HepG2 (cell line): ENCODE results near the gene PLXNA3. TPM values are rescaled to one million over a fixed set of nuclear protein-coding genes. Genes with fewer than 3 reads are reported as not detected.

Experiments
- ATAC-seq: fragments of 200-7000 bp; cut with Tn5 transposase; 3 replicates; pipeline ENCODE4 v1.9.1; 2020; ENCODE audit warnings: mild to moderate bottlenecking, moderate library complexity
- BruUV-seq: library from RNA; stranded (reverse); fragments of 400-500 nt; replicated peaks from 2 replicates; lab custom pipeline; 2021; lab: Mats Ljungman, UMichigan
- CTCF ChIA-PET: fragments of 300-600 bp; formaldehyde crosslinking; extraction: SDS; loops from one replicate; lab custom pipeline; 2021; ENCODE audit warnings: low total read pairs, inconsistent platforms, low intra/inter-chr PET ratio; lab: Yijun Ruan, JAX
- POLR2A ChIA-PET: fragments of 350-600 bp; sonication (Branson Sonifier 250); formaldehyde crosslinking; loops from one replicate; lab custom pipeline; 2020; ENCODE audit warnings: antibody characterized with exemption, inconsistent platforms; lab: Yijun Ruan, JAX
- DNase-seq: peaks from one replicate; pipeline ENCODE4 v3.0.0-alpha.2; 2015; ENCODE audit warnings: low spot score
- FAIRE-seq: peaks from 3 replicates; lab custom pipeline; 2011; peaks lifted over from hg19 to GRCh38; lab: Jason Lieb, UNC
- H2AFZ ChIP-seq: one replicate; pipeline ENCODE4 v1.6.1; 2011; ENCODE audit warnings: low read length, inconsistent platforms
- H3K27ac ChIP-seq: fragments of 300-600 bp; 3 replicates; pipeline ENCODE4 v1.8.0; 2011; ENCODE audit warnings: mixed run types, mild to moderate bottlenecking, mixed read lengths, low read length, inconsistent platforms; ENCODE audit not compliant: insufficient read depth; ENCODE audit errors: extremely low read length
- H3K27me3 ChIP-seq, 2 experiments: fragments of 200-600 bp in 1 of 2; 2 replicates in 1 of 2; 3 replicates in 1 of 2; pipeline versions ENCODE4 v1.6.0 to v1.8.0; 2011; ENCODE audit warnings: low read length in 2 of 2, mild to moderate bottlenecking in 2 of 2, moderate library complexity in 2 of 2, inconsistent platforms in 1 of 2; ENCODE audit not compliant: insufficient read depth in 2 of 2, control insufficient read depth in 1 of 2
- H3K36me3 ChIP-seq, 2 experiments: fragments of 200-600 bp in 1 of 2; replicated peaks in 1 of 2; 2 replicates in 1 of 2; 3 replicates in 1 of 2; pipeline versions ENCODE4 v1.5.1 to v1.8.0; 2011; ENCODE audit warnings: low read length in 2 of 2, inconsistent platforms in 1 of 2; ENCODE audit not compliant: insufficient read depth in 2 of 2, control insufficient read depth in 1 of 2
- H3K4me1 ChIP-seq: 2 replicates; pipeline ENCODE4 v1.5.1; 2012; ENCODE audit warnings: low read length, inconsistent platforms; ENCODE audit not compliant: insufficient read depth
- H3K4me2 ChIP-seq: 2 replicates; pipeline ENCODE4 v1.6.0; 2011; ENCODE audit warnings: low read depth, low read length, inconsistent platforms
- H3K4me3 ChIP-seq, 3 experiments: fragments of 200-600 bp in 1 of 3; sonication (generic), shearing (Covaris generic) in 1 of 3; replicated peaks in 1 of 3; 2 replicates each; pipeline ENCODE4 v1.5.1; 2011 to 2016; ENCODE audit warnings: low read length in 3 of 3, inconsistent platforms in 2 of 3, low read depth in 2 of 3, mild to moderate bottlenecking in 2 of 3, control low read depth in 1 of 3, mixed read lengths in 1 of 3; ENCODE audit not compliant: insufficient read depth in 1 of 3
- H3K79me2 ChIP-seq: one replicate; pipeline ENCODE4 v1.6.1; 2011; ENCODE audit warnings: low read length, inconsistent platforms; ENCODE audit not compliant: insufficient read depth
- H3K9ac ChIP-seq: 2 replicates; pipeline ENCODE4 v1.6.0; 2011; ENCODE audit warnings: mild to moderate bottlenecking, low read depth, low read length, inconsistent platforms; ENCODE audit not compliant: insufficient read depth
- H3K9me3 ChIP-seq: 2 replicates; pipeline ENCODE4 v1.5.1; 2012; ENCODE audit warnings: mild to moderate bottlenecking, low read length
- H4K20me1 ChIP-seq: 2 replicates; pipeline ENCODE4 v1.6.0; 2011; ENCODE audit warnings: inconsistent platforms, mild to moderate bottlenecking, low read length, moderate library complexity; ENCODE audit not compliant: insufficient read depth
- DR1 ChIP-seq: sonication (generic); formaldehyde crosslinking; IDR thresholded peaks from 2 replicates; pipeline ENCODE4 v1.8.0; 2021; ENCODE audit warnings: mild to moderate bottlenecking, missing genetic modification reagents, inconsistent platforms
- HNF4G ChIP-seq, 2 experiments: sonication (generic) in 1 of 2; formaldehyde crosslinking in 1 of 2; IDR thresholded peaks; 2 replicates each; pipeline versions ENCODE4 v1.4.0 to v1.6.1; 2011 to 2020; ENCODE audit warnings: borderline replicate concordance in 2 of 2, low read depth in 2 of 2, mild to moderate bottlenecking in 2 of 2, low read length in 1 of 2, missing genetic modification reagents in 1 of 2, moderate library complexity in 1 of 2
- KDM2A ChIP-seq: sonication (generic); formaldehyde crosslinking; IDR thresholded peaks from 2 replicates; pipeline ENCODE4 v1.4.0; 2020; ENCODE audit warnings: low read depth, missing genetic modification reagents, borderline replicate concordance
- SKI ChIP-seq: fragments of 450-650 bp; IDR thresholded peaks from one replicate; pipeline ENCODE4 v1.6.1; 2018; ENCODE audit warnings: mild to moderate bottlenecking; ENCODE audit not compliant: partially characterized antibody
- SKIL ChIP-seq: sonication (generic); formaldehyde crosslinking; IDR thresholded peaks from 2 replicates; pipeline ENCODE4 v1.8.0; 2022; ENCODE audit warnings: missing genetic modification reagents, mild to moderate bottlenecking, moderate library complexity, borderline replicate concordance
- WGBS: methylation state at CpG from one replicate; pipeline ENCODE4 v1.1.6; 2017; ENCODE audit warnings: low lambda C conversion rate; 5-methylcytosine and 5-hydroxymethylcytosine counted together
- in situ Hi-C: cut with HindIII; loops from 2 replicates; pipeline ENCODE4 v1.10.0; 2017; ENCODE audit warnings: low pct_unique_long_range_greater_than_20kb; ENCODE audit not compliant: extremely low pct_ligation_motif_present
- intact Hi-C: fragments of 100-400 bp; cut with micrococcal nuclease; formaldehyde crosslinking; loops from one replicate; pipeline ENCODE4 v1.10.0; 2022; ENCODE audit not compliant: unreplicated experiment
- polyA plus RNA-seq, 8 experiments: library from polyadenylated mRNA; depleted of rRNA in 3 of 8; stranded (reverse) in 7 of 8; unstranded in 1 of 8; fragments of >200 nt; fragmentation: Illumina TruSeq in 4 of 8; extraction: Trizol in 4 of 8; gene quantifications; 2 replicates each; pipeline versions ENCODE4 v1.2.1 to v1.2.3, GENCODE V29; 2011 to 2016; ENCODE audit warnings: low read depth in 4 of 8, missing spikeins in 1 of 8, mixed read lengths in 1 of 8; ENCODE audit not compliant: insufficient read depth in 1 of 8
- total RNA-seq, 5 experiments: library from RNA; depleted of rRNA; stranded (reverse); fragments of >200 nt; fragmentation: Illumina TruSeq; extraction: Trizol; gene quantifications; 2 replicates each; pipeline ENCODE4 v1.2.3, GENCODE V29; 2016; ENCODE audit warnings: low read depth in 1 of 5
- TF ChIP-seq, protein P1 (sequence below): sonication (generic); formaldehyde crosslinking; IDR thresholded peaks from 2 replicates; pipeline ENCODE4 v1.4.0; 2020; ENCODE audit warnings: missing genetic modification reagents
- TF ChIP-seq, protein P2 (sequence below): sonication (generic); formaldehyde crosslinking; IDR thresholded peaks from 2 replicates; pipeline ENCODE4 v1.4.0; 2020; ENCODE audit warnings: missing genetic modification reagents
- TF ChIP-seq, protein P3 (sequence below): sonication (generic); formaldehyde crosslinking; IDR thresholded peaks from 2 replicates; pipeline ENCODE4 v1.5.0; 2020; ENCODE audit warnings: mild to moderate bottlenecking, missing genetic modification reagents, borderline replicate concordance

Gene PLXNA3
- total and polyA plus RNA-seq, 2 of the 13 experiments (the other 11 are each of a cell fraction or from before 2014, with no cell fraction given), result 5.8 to 20.6 TPM

GRCh38 chrX:154486052-154486395, 27.9 kb downstream of the PLXNA3 start (continued):
- TF ChIP-seq HNF4G (IDR thresholded peaks at IDR 0.05; ENCODE audit: borderline replicate concordance, low read depth, low read length) (no peak), HNF4G (CRISPR knock-in tag; IDR thresholded peaks at IDR 0.05; ENCODE audit: borderline replicate concordance, low read depth) (no peak), SKIL (CRISPR knock-in tag) (no peak)

- CTCF ChIA-PET, result interaction anchor here (1.4 kb wide), 1 partner anchor 48 kb away, joined by 3 read pairs; no protein-coding TSS in a partner anchor
- WGBS, result 0% methylated on average over 1 of the region's 95 CpGs
- intact Hi-C loops (no loop called here), in situ Hi-C loops (no loop called here)
- H3K4me1 ChIP-seq, result peaks cover 27% of the 10 kb centered on the region
- H3K4me2 ChIP-seq, result peak within 1 kb of the TSS; percentile 62
- peak; percentile 4; the same call in 1 of the 3 replicates for ATAC-seq
- H3K36me3 ChIP-seq, result no peaks in the 10 kb centered on the region; a peak in 1 of 5 replicates
- DNase-seq, result no peak
- FAIRE-seq, result no peak
- no peaks in the 10 kb centered on the region for H3K79me2 ChIP-seq
- H3K27ac ChIP-seq, result peak within 1 kb of the TSS; percentile 54
- H4K20me1 ChIP-seq, result no peaks in the 10 kb centered on the region
- no TSS peak for BruUV-seq
- no peaks in the 10 kb centered on the region for H3K9me3 ChIP-seq
- no peak within 1 kb of the TSS for H2AFZ ChIP-seq
- peak within 1 kb of the TSS; percentile 49 to 67 (median 67); a peak in 5 of 6 replicates for H3K4me3 ChIP-seq
- peak within 1 kb of the TSS; percentile 73 for H3K9ac ChIP-seq
- no peaks in the 10 kb centered on the region for H3K27me3 ChIP-seq
- POLR2A ChIA-PET, result interaction anchor here (0.8 to 3.2 kb wide), 3 partner anchors 30 to 55 kb away, joined by 3 to 13 read pairs (median 3); partner anchors contain the start of gene FAM3A
- TF ChIP-seq SKI (peak; percentile 9), DR1 (CRISPR knock-in tag) (no peak), KDM2A (CRISPR knock-in tag) (peak; percentile 47; the same call in 1 of the 2 replicates)
- TF ChIP-seq, protein P1, sequence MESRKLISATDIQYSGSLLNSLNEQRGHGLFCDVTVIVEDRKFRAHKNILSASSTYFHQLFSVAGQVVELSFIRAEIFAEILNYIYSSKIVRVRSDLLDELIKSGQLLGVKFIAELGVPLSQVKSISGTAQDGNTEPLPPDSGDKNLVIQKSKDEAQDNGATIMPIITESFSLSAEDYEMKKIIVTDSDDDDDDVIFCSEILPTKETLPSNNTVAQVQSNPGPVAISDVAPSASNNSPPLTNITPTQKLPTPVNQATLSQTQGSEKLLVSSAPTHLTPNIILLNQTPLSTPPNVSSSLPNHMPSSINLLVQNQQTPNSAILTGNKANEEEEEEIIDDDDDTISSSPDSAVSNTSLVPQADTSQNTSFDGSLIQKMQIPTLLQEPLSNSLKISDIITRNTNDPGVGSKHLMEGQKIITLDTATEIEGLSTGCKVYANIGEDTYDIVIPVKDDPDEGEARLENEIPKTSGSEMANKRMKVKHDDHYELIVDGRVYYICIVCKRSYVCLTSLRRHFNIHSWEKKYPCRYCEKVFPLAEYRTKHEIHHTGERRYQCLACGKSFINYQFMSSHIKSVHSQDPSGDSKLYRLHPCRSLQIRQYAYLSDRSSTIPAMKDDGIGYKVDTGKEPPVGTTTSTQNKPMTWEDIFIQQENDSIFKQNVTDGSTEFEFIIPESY (CRISPR knock-in tag), result peak; percentile 18; the same call in 1 of the 2 replicates
- TF ChIP-seq, protein P2, sequence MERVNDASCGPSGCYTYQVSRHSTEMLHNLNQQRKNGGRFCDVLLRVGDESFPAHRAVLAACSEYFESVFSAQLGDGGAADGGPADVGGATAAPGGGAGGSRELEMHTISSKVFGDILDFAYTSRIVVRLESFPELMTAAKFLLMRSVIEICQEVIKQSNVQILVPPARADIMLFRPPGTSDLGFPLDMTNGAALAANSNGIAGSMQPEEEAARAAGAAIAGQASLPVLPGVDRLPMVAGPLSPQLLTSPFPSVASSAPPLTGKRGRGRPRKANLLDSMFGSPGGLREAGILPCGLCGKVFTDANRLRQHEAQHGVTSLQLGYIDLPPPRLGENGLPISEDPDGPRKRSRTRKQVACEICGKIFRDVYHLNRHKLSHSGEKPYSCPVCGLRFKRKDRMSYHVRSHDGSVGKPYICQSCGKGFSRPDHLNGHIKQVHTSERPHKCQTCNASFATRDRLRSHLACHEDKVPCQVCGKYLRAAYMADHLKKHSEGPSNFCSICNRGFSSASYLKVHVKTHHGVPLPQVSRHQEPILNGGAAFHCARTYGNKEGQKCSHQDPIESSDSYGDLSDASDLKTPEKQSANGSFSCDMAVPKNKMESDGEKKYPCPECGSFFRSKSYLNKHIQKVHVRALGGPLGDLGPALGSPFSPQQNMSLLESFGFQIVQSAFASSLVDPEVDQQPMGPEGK (CRISPR knock-in tag), result peak; percentile 55
- TF ChIP-seq, protein P3, sequence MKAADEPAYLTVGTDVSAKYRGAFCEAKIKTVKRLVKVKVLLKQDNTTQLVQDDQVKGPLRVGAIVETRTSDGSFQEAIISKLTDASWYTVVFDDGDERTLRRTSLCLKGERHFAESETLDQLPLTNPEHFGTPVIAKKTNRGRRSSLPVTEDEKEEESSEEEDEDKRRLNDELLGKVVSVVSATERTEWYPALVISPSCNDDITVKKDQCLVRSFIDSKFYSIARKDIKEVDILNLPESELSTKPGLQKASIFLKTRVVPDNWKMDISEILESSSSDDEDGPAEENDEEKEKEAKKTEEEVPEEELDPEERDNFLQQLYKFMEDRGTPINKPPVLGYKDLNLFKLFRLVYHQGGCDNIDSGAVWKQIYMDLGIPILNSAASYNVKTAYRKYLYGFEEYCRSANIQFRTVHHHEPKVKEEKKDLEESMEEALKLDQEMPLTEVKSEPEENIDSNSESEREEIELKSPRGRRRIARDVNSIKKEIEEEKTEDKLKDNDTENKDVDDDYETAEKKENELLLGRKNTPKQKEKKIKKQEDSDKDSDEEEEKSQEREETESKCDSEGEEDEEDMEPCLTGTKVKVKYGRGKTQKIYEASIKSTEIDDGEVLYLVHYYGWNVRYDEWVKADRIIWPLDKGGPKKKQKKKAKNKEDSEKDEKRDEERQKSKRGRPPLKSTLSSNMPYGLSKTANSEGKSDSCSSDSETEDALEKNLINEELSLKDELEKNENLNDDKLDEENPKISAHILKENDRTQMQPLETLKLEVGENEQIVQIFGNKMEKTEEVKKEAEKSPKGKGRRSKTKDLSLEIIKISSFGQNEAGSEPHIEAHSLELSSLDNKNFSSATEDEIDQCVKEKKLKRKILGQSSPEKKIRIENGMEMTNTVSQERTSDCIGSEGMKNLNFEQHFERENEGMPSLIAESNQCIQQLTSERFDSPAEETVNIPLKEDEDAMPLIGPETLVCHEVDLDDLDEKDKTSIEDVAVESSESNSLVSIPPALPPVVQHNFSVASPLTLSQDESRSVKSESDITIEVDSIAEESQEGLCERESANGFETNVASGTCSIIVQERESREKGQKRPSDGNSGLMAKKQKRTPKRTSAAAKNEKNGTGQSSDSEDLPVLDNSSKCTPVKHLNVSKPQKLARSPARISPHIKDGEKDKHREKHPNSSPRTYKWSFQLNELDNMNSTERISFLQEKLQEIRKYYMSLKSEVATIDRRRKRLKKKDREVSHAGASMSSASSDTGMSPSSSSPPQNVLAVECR (CRISPR knock-in tag), result peak; percentile 25; the same call in 1 of the 2 replicates
Observed at GRCh38 chrX:154486396-154487207, 28.5 kb downstream of the PLXNA3 start, which contains the start of gene UBL4A. Gene UBL4A, minus strand, starts transcription at chrX:154486615. Its CDS starts 31 bp downstream, at chrX:154486584.
